Left ventricle myocardium superior (tissue), 1 donor: ENCODE data around the gene IL1RL2. TPM values are rescaled to one million over a fixed set of nuclear protein-coding genes. Genes with fewer than 3 reads are reported as not detected.

Source experiments
- ATAC-seq: fragments of 200-7000 bp; cut with Tn5 transposase; one replicate; pipeline ENCODE4 v1.9.1; 2020; ENCODE audit warnings: mild to moderate bottlenecking, moderate library complexity
- DNase-seq: peaks from one replicate; pipeline ENCODE4 v3.0.0-alpha.2; 2020
- intact Hi-C: fragments of 100-400 bp; cut with micrococcal nuclease; formaldehyde crosslinking; loops from one replicate; pipeline ENCODE4 v1.11.0; 2022
- total RNA-seq: library from RNA; stranded (reverse); fragmentation: NEBNext Ultra II Directional; extraction: Animal tissue kit (Norgen Biotek cat#: 25700); gene quantifications from one replicate; pipeline ENCODE4 v1.2.1, GENCODE V29; 2021
- donor health status: DM: no; HTN: yes; CAD: no; lungs with severe emphysema.

IL1RL2 gene
- total RNA-seq, 1 donor from 2014 or later, result not detected

DNA sequence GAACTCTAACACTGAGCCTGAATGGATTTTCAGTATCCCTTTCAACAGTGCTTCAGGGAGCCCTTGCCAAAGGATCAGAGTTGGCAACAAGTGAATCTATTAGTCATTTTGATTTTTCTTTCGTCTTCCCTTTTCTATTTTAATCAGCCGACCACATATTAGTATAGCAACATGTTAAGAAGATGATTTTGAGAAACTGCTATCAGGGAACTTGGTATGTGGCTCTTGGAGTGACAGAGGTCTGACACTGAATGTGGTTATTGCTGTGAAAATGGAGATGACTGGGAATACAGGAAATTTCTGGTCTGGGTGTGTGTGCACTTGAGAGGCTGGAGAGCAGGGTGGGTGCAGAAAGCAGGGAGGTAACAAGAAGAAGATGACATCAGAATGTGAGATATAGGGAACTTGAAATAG is 95.9 kb downstream of the IL1RL2 start:
- intact Hi-C loops, result no loop called here
- DNase-seq, result no peak
- no peak for ATAC-seq

GRCh38 chr2:102283996-102284395 is 97.2 kb downstream of the IL1RL2 start:
- no peak for ATAC-seq
- intact Hi-C loops, result no loop called here
- DNase-seq, result no peak

- intact Hi-C loops, result no loop called here
- DNase-seq (no peak), ATAC-seq (no peak)
Observed at GRCh38 chr2:102284611-102285010, 97.8 kb downstream of the IL1RL2 start.

GRCh38 chr2:102285368-102285767 is 98.5 kb downstream of the IL1RL2 start:
- no peak for DNase-seq
- ATAC-seq, result no peak
- intact Hi-C loops, result no loop called here

DNA sequence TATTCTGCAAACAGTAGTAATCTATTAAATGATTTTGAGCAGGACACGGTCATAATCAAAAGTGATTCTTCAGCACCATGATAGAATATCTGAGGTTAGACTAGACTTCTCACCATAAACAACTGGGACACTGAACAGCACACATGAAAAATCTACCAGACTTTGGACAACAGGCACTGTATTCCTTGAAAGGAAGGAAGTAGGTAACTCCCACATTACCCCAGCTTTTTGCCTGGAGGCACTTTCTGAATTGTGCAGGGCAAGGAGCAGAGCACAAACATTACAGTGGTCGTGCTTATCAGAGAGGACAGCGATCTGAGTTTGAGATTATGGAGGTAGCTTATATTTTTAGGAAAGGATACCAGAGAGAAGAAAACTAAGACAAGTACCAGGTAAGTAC is 99.2 kb downstream of the IL1RL2 start:
- DNase-seq, result no peak
- intact Hi-C loops, result no loop called here
- ATAC-seq, result no peak

DNA sequence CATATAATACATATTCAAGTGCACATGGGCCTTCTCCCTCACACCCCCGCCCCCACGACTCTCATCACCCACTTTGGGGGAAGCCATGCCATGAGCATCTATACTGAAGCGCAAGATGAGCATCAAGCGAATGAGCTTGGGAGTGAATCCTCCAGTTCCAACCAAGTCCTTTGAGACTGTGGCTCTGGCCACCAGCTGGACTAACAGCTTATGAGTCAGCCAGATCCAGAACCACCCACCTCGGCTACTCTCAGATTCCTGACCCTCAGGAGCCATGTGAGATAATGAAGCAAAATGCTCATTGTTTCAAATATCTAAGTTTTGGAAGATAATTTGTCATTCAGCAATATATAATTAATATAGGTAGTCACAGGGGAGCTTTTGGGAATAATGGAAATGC is 102.3 kb downstream of the IL1RL2 start:
- ATAC-seq (no peak), DNase-seq (no peak)
- intact Hi-C loops, result no loop called here

Other genes with a start within 250 kb of the IL1RL2 start
- 1.4 TPM for gene IL1R2, start 195.1 kb upstream of the IL1RL2 start, total RNA-seq
- gene IL1R1, start 44.3 kb upstream of the IL1RL2 start, total RNA-seq, result 20.9 TPM
- 2.5 TPM for gene IL1RL1, start 124.5 kb downstream of the IL1RL2 start, total RNA-seq
- 1.3 TPM for gene IL18R1, start 168.8 kb downstream of the IL1RL2 start, total RNA-seq
- 0.99 TPM for gene IL18RAP, start 236.1 kb downstream of the IL1RL2 start, total RNA-seq